ENCODE data around the gene MBNL2. TPM values are rescaled to one million over a fixed set of nuclear protein-coding genes. Genes with fewer than 3 reads are reported as not detected.
"Not testable (repeated sequence)": the region's sequence is repeated elsewhere in the genome, so short reads cannot be mapped to it uniquely, and the experiment has no call there.

Gene MBNL2
- total and polyA plus RNA-seq, 5 experiments from 2014 or later = 12.2 to 35.4 (median 14.5) TPM

DNA sequence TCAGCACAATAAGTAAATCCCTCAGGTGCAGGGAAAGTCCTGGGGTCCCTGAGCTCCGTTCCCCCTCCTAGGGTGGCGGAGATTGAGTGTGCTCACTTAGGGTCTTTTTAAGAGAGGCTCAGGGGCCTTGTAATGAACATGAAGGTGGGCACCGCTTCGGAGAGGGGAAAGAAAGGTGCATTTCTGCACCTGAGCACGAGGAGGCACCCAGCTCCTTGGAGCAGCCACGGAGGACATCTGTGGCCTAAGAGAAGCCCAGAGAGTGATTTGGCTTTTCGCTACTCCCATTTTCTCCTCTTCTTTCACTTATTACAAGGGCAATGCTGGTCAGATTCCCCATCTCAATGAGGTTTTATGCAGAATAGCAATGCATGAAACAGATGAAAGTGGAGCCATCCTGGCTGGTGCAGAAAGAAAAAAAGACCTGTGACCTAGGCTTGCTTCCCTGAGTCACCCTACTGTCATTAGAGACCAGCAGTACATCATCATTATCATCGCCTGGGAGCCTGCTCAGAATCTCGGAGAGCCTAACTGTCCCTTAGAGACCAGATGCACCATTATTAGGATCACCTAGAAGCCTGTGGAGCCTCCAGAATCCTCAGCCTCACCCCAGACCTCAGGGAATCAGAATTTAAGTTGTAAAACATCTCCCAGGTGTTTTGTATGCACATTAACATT is 125.3 kb downstream of the MBNL2 start:
- H3K4me3 Mint-ChIP-seq = no peak overlapping the region
- peaks cover 5 to 85% (median 30%) of the 10 kb centered on the region in 3 donors for H3K36me3 Mint-ChIP-seq
- no peak for DNase-seq
- H3K27ac Mint-ChIP-seq = no peak overlapping the region
- H3K9me3 Mint-ChIP-seq = no peaks in the 10 kb centered on the region
- POLR2A ChIA-PET = no interaction called here
- H3K4me1 Mint-ChIP-seq = peaks cover 0 to 2% (median 0%) of the 10 kb centered on the region in 4 donors
- ATAC-seq = no peak
- no peaks in the 10 kb centered on the region for H3K27me3 Mint-ChIP-seq

GRCh38 chr13:97348569-97349100 is 126.5 kb downstream of the MBNL2 start:
- no peak overlapping the region for H3K4me3 Mint-ChIP-seq
- H3K27me3 Mint-ChIP-seq = no peaks in the 10 kb centered on the region
- H3K36me3 Mint-ChIP-seq = peaks cover 5 to 87% (median 30%) of the 10 kb centered on the region in 3 donors
- POLR2A ChIA-PET = no interaction called here
- ATAC-seq (no peak), DNase-seq (no peak)
- no peaks in the 10 kb centered on the region for H3K4me1 Mint-ChIP-seq
- no peak overlapping the region for H3K27ac Mint-ChIP-seq
- H3K9me3 Mint-ChIP-seq = no peaks in the 10 kb centered on the region

- H3K4me3 Mint-ChIP-seq, POLR2A ChIA-PET: not testable (repeated sequence)
Measured at GRCh38 chr13:97352012-97352411, 129.9 kb downstream of the MBNL2 start.

DNA sequence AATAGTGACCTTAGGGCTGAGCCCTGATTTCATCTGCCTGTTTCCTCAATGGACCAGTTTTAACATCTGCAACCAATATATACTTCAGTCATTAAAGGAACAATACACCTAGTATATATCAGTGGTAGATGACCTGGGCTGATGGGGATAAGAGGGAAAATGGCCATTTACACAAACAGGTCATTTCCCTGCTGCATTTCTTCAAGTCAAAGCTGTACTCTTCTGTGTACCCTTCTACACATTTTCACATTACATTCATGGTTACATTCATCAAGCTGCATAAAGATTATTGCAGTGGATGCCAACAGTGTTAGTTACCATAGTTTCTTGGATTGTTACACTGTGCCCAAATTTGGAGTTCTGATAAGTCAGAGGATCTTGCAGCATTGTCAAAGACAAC is 130.7 kb downstream of the MBNL2 start:
- H3K27ac Mint-ChIP-seq = no peak overlapping the region
- H3K27me3 Mint-ChIP-seq = no peaks in the 10 kb centered on the region
- no peak for DNase-seq
- H3K4me1 Mint-ChIP-seq = no peaks in the 10 kb centered on the region
- peaks cover 0 to 82% (median 24%) of the 10 kb centered on the region in 3 donors for H3K36me3 Mint-ChIP-seq
- ATAC-seq = no peak
- POLR2A ChIA-PET = no interaction called here
- no peaks in the 10 kb centered on the region for H3K9me3 Mint-ChIP-seq
- no peak overlapping the region for H3K4me3 Mint-ChIP-seq

More at GRCh38 chr13:97352012-97352411, 129.9 kb downstream of the MBNL2 start:
- H3K9me3 Mint-ChIP-seq, H3K4me1 Mint-ChIP-seq, DNase-seq, H3K27me3 Mint-ChIP-seq, ATAC-seq: not testable (repeated sequence)
- H3K27ac Mint-ChIP-seq = peak overlapping the region in 1 of 10 donors; percentile 47
- peaks cover 0 to 82% (median 27%) of the 10 kb centered on the region in 3 donors for H3K36me3 Mint-ChIP-seq

DNA sequence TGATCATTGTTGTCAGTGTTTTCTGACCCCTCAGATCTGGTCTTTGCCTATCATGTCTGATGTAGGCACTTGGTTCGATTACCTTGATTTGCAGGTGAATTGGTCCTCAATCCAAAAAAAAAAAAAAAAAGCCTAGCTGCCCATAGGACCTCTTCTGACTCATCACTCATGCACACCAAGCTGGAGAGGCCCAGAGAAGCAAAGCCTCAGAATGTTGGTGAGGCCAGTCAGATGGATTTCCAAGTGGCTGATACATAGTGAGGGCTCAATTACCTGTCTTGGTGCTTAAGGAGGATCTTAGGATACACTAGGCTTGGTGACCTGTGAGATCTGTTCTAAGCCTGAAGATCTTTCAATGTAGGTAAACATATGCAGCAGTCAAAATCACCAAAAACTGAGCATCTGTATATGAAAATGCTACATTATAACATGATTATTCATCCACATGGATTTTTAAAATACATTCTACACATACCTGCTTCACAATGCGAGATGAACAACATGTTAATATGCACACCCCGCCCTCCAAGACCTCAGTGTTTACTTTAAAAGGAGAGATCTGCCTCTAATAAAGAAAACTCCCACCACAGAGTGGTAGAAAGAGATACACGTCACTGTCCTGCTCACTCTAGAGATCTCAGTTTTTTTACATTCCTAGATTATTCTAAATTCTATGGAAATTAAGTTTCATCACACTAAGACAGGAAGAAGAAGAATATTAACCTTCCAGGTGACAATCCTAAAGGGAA is 132.0 kb downstream of the MBNL2 start:
- no peaks in the 10 kb centered on the region for H3K27me3 Mint-ChIP-seq
- H3K4me1 Mint-ChIP-seq = no peaks in the 10 kb centered on the region
- ATAC-seq (no peak), DNase-seq (no peak)
- no peak overlapping the region for H3K4me3 Mint-ChIP-seq
- H3K9me3 Mint-ChIP-seq = no peaks in the 10 kb centered on the region
- H3K27ac Mint-ChIP-seq = peak overlapping the region in 2 of 10 donors; percentile 61 to 75
- H3K36me3 Mint-ChIP-seq = peaks cover 4 to 77% (median 18%) of the 10 kb centered on the region in 3 donors
- POLR2A ChIA-PET = no interaction called here

GRCh38 chr13:97354808-97355207 is 132.7 kb downstream of the MBNL2 start:
- Mint-ChIP-seq H3K4me1 (no peaks in the 10 kb centered on the region), H3K27me3 (no peaks in the 10 kb centered on the region), H3K36me3 (peaks cover 4 to 73% (median 14%) of the 10 kb centered on the region in 3 donors), H3K4me3 (no peak overlapping the region), H3K9me3 (no peaks in the 10 kb centered on the region), H3K27ac (peak overlapping the region in 3 of 10 donors; percentile 8 to 61 (median 20))
- ATAC-seq (no peak), DNase-seq (no peak)
- POLR2A ChIA-PET = no interaction called here

GRCh38 chr13:97356592-97356991 is 134.5 kb downstream of the MBNL2 start:
- ATAC-seq (no peak), DNase-seq (no peak)
- H3K4me3 Mint-ChIP-seq = no peak overlapping the region
- no peaks in the 10 kb centered on the region for H3K9me3 Mint-ChIP-seq
- H3K27ac Mint-ChIP-seq = peak overlapping the region in 1 of 10 donors; percentile 47
- H3K4me1 Mint-ChIP-seq = no peaks in the 10 kb centered on the region
- peaks cover 4 to 69% (median 13%) of the 10 kb centered on the region in 3 donors for H3K36me3 Mint-ChIP-seq
- H3K27me3 Mint-ChIP-seq = no peaks in the 10 kb centered on the region
- POLR2A ChIA-PET = no interaction called here

- ATAC-seq (peak; percentile 89 to 97), DNase-seq (peak in 9 of 10 donors; percentile 22 to 72 (median 51))
- H3K36me3 Mint-ChIP-seq = peaks cover 14 to 73% (median 23%) of the 10 kb centered on the region in 3 donors
- no peak overlapping the region for H3K27ac Mint-ChIP-seq
- POLR2A ChIA-PET = interaction anchor here (0.7 to 1.6 kb wide), 3 partner anchors 9 to 250 kb away, joined by 5 to 6 read pairs (median 5); partner anchors contain the start of gene RAP2A
- H3K4me3 Mint-ChIP-seq = no peak overlapping the region
- H3K4me1 Mint-ChIP-seq = peaks cover 0 to 5% (median 0%) of the 10 kb centered on the region in 4 donors
- H3K27me3 Mint-ChIP-seq = no peaks in the 10 kb centered on the region
- H3K9me3 Mint-ChIP-seq = no peaks in the 10 kb centered on the region
Measured at GRCh38 chr13:97359181-97360057, 137.3 kb downstream of the MBNL2 start.

DNA sequence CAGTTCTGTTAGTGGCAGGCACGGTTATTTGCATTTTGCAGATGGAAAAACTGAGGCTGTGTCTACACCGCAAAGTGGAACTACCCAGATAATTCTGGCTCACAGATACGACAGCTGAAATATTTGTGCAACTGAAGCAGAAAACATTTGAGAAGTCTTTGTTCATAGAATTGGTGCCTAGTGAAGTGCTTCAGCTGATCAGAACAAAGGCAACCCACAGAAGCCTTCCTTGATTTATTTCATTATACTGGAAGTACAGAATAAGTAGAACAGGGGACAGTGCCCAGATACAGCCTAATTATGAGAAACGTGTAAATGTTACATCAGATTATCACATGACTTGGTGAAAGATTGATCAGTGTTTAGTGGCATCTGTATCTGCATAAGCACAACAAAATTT is 138.5 kb downstream of the MBNL2 start:
- peaks cover 0 to 5% (median 0%) of the 10 kb centered on the region in 4 donors for H3K4me1 Mint-ChIP-seq
- no peaks in the 10 kb centered on the region for H3K9me3 Mint-ChIP-seq
- H3K4me3 Mint-ChIP-seq = no peak overlapping the region
- POLR2A ChIA-PET = no interaction called here
- H3K27me3 Mint-ChIP-seq = no peaks in the 10 kb centered on the region
- no peak for DNase-seq
- no peak for ATAC-seq
- no peak overlapping the region for H3K27ac Mint-ChIP-seq
- H3K36me3 Mint-ChIP-seq = peaks cover 14 to 79% (median 24%) of the 10 kb centered on the region in 3 donors

DNA sequence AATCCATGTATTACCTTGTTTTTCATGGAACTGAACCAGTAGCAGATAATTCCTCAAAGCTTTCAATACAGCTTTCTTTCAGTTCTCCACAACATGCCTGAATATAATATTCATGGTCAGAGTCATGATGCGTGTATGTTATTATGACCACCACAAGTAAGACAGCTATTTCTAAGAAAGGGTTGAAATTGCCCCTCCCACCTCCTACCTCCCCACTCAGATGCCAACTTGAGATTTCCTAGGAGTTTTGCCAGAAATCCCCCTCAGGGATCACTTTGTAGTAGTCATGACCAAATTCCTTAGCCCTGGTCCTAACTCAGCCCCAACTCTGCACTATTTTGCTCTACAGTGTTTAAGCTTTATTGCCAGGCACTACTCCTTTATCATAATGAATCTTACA is 141.9 kb downstream of the MBNL2 start:
- Mint-ChIP-seq H3K27ac (no peak overlapping the region), H3K4me1 (peaks cover 14 to 19% (median 15%) of the 10 kb centered on the region in 4 donors), H3K27me3 (no peaks in the 10 kb centered on the region), H3K36me3 (peaks cover 14 to 76% (median 39%) of the 10 kb centered on the region in 3 donors), H3K9me3 (no peaks in the 10 kb centered on the region), H3K4me3 (no peak overlapping the region)
- no peak for ATAC-seq
- no peak for DNase-seq
- POLR2A ChIA-PET = no interaction called here

GRCh38 chr13:97364827-97365226 is 142.7 kb downstream of the MBNL2 start:
- Mint-ChIP-seq H3K27me3 (no peaks in the 10 kb centered on the region), H3K4me3 (no peak overlapping the region), H3K9me3 (no peaks in the 10 kb centered on the region), H3K27ac (no peak overlapping the region), H3K36me3 (peaks cover 14 to 73% (median 39%) of the 10 kb centered on the region in 3 donors), H3K4me1 (peaks cover 16 to 25% (median 20%) of the 10 kb centered on the region in 4 donors)
- POLR2A ChIA-PET = interaction anchor here (0.6 kb wide), 1 partner anchor 9 kb away, joined by 3 read pairs; no protein-coding TSS in a partner anchor
- ATAC-seq (no peak), DNase-seq (no peak)

GRCh38 chr13:97366172-97366688 is 144.1 kb downstream of the MBNL2 start:
- DNase-seq = no peak
- no peak for ATAC-seq
- no peaks in the 10 kb centered on the region for H3K27me3 Mint-ChIP-seq
- H3K4me1 Mint-ChIP-seq = peaks cover 16 to 25% (median 20%) of the 10 kb centered on the region in 4 donors
- H3K27ac Mint-ChIP-seq = peak overlapping the region in 1 of 10 donors; percentile 77
- no peaks in the 10 kb centered on the region for H3K9me3 Mint-ChIP-seq
- H3K4me3 Mint-ChIP-seq = peak overlapping the region in 1 of 10 donors; percentile 28
- H3K36me3 Mint-ChIP-seq = peaks cover 14 to 69% (median 31%) of the 10 kb centered on the region in 3 donors
- POLR2A ChIA-PET = no interaction called here

Data from naive thymus-derived CD8-positive, alpha-beta T cell (primary cell).